Activated T-cell treated with anti-CD3 and anti-CD28 coated beads for 24 hours (primary cell): ENCODE data around the gene CMYA5.
"Not testable (repeated sequence)": the region's sequence is repeated elsewhere in the genome, so short reads cannot be mapped to it uniquely, and the experiment has no call there.

Source experiments
- DNase-seq: peaks from one replicate; pipeline ENCODE4 v3.0.0-alpha.2; 2020; ENCODE audit warnings: low read depth

Gene CMYA5

DNA sequence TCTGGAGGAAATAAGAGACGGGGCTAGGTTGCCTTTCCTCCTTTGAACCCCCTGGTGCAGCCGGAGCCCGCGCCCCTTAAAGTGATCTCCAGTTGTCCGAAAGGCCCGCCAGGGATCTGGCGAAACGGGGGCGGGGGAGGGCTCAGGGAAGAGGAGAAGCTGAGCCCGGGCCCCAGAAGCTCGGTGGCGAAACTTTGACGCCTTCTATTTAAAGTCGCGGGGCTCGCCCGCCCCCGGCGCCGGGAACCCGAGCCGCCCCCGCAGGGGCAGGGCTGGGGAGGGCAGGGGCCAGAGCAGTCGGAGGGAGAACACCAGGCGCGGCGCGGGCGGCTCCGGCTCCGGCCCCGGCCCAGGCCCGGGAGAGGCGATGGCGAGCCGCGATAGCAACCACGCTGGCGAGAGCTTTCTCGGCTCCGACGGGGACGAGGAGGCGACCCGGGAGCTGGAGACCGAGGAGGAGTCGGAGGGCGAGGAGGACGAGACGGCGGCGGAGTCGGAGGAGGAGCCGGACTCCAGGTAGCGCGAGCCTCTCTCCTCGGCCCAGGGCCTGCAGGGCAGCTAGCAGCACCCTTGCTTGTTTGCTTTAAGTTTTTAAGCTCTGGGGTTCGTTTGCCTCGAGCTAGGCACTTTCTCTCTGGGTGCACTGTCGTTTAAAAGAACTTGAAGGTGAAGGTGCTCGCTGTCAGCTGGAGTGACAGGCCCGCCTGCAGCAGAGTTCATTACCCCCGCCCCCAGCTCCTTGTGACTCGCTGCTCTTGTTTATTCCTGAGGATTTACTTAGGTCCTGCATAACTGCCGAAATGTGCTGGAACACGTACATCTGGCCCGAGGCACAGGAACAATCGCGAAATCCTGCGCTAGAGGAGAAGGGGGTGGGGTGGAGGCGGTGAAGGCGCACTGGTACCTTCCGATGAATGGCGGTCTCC, at the start of gene CMYA5:
Gene CMYA5 (plus strand): TSS at position 296 of the 926 bp plus-strand sequence. CDS start 72 bp downstream, at position 368.
- no peak for DNase-seq

DNA sequence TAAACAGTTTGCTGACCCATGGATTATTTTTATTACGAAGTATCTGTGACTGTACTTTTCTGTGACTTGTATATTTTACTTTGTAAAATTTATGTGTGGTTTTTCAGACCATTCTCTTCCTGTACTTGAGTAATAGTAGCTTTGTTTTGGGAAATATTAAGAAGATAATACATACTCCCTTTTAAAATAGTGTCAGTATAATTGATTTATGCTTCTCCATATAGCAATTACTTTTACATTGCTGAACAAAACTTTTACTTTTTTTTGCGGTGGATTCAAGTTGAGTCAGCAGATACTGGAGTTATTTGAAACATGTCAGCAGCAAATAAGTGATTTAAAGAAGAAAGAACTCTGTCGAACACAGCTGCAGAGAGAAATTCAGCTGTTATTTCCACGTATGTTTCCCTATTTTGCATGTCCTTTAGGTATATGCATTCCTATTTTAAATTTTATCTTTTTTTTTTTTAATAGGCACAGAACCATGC, 49.0 kb upstream of the CMYA5 start:
- DNase-seq: no peak

DNA sequence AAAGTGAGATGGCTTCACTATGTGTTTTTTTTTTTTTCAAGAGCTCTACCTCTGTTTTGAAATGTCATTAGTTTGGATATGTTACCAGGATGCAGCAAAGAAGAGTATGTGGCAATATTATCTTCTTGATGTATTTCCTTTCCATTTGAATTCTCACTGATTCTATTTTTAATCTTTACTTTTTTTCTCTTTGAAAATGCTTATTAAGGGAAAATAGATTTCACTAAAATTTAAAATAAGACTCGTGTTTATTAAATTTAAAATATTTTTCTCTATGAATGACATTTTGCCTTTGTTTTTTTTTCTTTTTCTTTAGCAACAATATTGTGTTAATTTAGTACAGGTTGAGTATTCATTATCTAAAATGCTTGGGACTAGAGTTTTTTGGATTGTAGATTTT, 48.2 kb upstream of the CMYA5 start:
- DNase-seq: no peak

DNA sequence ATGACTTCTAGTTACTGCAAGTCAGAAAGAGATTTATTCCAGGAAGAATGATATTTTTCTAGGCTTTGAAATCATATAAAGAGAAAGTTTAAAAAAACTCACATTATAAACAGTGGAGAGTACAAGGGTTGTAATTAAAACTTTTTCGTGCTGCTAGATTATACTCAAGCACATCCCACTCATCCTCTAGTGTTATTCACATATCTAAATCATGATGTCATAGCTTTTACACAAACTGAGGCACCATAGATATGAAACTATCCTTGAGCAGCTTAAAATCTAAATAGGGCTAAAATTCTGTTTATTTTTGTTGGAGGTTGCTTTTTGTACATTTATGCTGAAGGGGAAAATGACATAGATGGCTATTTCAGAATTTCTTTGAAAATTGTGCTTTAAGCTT, 47.4 kb upstream of the CMYA5 start:
- DNase-seq: no peak

DNA sequence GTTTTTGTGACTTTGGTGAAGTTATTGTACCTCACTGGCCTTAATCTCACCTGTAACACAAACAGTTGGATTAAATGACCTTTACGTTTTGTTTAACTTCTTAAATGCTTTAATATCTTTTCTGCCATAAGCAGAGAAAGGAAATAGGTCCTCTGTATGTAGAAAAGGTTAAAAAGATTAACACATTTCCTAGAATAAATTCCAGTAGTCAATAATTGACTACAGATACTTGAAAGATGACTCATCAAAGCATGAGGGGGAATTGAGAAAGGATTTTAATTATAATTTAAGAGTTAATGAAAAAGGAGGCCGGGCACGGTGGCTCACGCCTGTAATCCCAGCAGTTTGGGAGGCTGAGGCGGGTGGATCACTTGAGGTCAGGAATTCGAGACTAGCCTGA, 35.8 kb upstream of the CMYA5 start:
- DNase-seq: no peak

DNA sequence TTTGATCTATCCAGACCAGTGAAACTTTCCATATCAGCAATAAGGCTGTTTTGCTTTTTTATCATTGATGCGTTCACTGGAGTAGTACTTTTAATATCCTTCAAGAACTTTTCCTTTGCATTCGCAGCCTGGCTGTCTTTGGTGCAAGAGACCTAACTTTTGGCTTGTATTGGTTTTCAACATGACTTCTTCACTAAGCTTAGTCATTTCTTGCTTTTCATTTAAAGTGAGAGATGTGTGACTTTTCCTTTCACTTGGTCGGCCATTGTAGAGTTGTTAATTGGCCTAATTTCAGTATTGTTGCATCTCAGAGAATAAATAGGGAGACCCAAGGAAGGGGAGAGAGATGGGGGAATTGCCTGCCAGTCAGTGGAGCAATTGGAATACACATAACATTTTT, 26.4 kb upstream of the CMYA5 start:
- DNase-seq: no peak

DNA sequence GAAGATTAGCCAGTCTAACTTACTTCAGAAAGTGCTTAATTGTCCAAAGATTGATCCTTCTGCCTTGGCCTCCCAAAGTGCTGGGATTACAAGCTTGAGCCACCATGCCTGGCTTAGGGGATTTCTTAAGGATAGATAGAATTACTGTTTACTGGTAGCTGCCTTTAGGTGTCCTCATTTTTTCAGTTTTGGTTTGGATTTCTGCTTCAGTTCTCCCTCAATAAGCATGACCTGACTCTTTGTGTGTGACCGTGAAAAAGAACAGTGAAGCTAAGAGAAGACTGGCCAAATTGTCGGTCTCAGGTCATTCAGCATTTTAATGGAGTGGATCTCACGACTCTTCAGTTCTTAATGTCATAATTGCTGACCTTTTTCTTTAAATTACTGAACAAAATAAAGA, 22.9 kb upstream of the CMYA5 start:
- no peak for DNase-seq

DNA sequence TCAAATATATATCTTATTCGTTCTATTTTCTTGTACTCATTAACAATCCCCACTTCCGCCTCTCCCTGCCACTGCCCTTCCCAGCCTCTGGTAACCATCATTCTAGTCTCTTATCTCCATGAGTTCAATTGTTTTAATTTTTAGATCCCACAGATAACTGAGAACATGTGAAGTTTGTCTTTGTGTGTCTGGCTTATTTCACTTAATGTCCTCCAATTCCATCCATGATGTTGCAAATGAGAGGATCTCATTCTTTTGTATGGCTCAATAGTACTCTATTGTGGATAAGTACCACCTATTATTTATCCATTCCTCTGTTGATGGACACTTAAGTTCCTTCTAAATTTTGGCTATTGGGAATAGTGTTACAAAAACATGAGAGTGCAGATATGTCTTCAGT, 17.2 kb upstream of the CMYA5 start:
- no peak for DNase-seq

DNA sequence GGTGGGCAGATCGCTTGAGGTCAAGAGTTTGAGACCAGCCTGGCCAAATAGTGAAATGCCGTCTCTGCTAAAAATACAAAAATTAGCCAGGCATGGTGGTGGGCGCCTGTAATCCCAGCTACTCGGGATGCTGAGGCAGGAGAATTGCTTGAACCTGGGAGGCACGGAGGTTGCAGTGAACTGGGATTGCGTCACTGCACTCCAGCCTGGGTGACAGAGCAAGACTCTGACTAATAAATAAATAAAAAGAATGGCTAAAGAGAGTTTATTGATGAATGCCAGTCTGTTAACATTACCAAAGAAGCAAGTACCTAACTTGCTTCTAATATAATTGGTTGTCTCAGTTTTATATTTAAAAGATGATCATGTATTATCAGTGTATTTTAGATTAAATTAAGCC, 13.3 kb upstream of the CMYA5 start:
- DNase-seq: not testable (repeated sequence)

DNA sequence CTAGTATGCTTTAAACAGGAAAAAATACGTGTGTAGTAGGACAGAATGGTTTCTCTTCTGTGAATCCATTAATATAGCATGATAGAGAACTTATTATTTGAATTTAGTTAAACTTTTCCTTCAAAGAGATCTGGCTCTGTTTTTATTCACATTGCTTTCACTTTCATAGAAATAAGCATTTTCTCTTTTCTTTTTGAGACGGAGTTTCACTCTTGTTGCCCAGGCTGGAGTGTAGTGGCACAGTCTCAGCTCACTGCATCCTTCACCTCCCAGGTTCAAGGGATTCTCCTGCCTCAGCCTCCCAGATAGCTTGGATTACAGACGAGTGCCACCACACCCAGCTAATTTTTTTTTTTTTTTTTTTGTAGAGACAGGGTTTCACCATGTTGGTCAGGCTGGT, 7.5 kb upstream of the CMYA5 start:
- not testable (repeated sequence) for DNase-seq

DNA sequence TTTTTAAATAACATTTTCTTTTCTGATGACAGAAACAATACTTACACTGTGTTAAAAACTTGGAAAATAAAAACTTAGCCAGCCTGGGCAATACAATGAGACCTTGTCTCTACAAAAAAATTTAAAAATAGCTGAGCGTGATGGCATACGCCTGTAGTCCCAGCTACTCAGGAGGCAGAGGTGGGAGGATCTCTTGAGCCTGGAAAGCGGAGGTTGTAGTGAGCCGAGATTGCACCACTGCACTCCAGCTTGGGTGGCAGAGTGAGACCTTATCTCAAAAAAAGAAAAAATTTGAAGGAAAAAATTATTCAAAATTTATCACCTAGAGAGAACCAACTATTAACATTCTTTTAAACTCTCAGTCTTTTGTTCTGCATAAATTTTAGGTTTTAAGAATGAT, 4.9 kb upstream of the CMYA5 start:
- DNase-seq: no peak

DNA sequence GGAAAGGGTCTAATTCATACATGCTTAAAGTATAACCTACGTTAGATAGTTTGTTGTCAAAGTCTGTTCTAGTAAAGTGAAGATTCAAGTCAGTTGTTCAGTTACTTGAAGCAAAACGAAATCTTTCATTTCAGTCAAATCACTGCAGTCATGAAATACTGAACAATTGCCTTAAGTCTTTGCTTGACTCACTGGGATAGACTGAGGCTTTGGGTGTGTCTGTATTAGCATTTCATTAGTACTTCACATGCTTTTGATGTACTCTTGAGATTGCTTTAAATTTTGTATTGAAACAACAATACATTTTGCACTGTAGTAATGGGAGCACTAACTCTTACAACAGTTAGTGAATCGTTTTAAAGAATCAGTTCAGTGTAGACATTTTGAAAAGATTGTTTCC, 4.0 kb upstream of the CMYA5 start:
- DNase-seq: no peak

DNA sequence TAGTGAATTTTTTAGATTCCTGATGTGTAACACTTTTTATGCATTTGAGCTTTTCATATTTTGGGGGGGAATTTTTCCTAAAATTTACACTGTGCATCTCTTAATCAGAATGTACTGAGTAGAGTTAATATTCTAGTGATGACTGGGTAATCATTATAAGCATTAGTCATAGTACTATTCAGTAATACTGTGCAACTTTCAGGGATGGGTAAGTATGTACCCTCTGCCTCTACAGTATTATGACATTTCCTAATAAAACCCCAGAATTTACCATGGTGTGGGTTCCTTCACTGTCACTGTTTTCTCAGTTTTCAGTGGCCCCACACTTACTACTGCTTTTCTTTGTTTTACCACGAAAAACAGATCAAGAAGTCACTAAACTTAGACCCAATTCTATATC, 2.8 kb upstream of the CMYA5 start:
- DNase-seq: no peak

DNA sequence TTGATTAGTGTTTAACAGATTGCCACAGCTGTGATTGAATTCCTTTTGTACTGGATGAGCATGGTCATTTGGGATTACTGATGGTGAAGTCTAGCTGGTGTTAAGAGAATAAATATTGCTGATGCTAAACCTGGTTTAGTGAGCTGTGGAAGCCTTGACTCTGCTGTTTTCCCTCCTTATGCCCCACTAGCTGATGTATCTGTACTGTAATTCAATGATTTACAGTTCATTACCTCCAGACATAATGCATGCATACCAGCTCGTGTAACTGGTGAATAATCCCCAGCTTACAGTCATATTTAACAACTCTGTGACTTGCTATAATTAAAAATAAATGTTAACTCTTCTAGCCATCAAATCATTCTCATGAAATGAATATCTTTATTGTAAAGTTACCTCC, 1.7 kb upstream of the CMYA5 start:
- DNase-seq: no peak

DNA sequence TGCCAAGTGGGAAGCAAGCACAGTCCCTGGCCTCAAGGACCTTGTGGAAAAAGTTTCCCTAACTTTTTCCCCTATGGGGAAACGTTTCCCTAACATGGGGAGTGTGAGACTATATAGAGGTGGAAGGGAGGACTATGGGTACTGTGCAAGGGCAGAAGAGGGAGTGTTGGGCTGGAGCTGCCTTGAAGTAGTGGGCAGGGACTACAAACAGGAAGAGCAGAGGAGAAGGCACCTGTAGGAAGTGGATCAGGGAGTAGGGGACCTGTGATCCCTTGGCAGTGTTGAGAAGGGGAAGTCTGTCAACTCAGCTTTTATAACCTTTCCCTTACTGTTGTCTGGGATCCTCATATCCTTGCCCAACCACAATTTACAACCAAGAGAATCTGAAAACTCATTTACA, 1.4 kb downstream of the CMYA5 start:
- no peak for DNase-seq

DNA sequence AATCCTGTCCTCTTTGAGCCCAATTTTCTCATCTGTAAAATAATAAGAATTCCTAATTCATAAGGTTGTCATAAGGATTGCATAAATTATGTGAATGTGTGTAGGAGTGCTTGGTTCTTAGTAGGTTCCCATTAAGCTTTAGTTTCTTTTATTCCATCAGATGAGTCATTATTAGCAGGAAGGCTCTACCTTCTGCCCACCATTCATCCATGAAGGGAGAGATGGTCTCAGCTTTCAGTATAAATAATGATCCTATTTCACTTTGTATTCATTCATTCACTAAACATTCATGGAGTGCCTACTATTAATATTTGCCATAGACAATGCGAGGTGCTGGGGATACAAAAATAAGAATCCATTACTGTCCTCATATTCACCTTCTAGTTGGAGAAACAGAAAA, 3.0 kb downstream of the CMYA5 start:
- DNase-seq: no peak

DNA sequence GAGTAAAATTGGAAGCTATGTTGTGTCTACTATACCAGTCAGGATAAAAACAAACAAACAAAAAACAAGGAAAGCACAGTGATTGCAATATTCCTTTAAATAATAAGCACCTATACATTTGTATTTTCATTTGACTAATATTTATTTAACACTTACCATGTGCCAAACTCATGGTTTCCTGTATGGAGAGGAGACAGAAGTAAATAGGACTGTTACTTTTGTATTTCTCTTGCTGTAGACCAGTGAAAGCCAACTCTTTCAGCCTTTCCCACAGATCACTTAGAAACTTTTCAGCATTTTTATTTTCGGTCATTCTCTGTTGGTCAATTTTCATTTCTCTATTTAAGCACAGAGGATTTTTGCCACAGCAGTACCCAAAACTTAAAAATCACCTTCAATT, 4.5 kb downstream of the CMYA5 start:
- no peak for DNase-seq

DNA sequence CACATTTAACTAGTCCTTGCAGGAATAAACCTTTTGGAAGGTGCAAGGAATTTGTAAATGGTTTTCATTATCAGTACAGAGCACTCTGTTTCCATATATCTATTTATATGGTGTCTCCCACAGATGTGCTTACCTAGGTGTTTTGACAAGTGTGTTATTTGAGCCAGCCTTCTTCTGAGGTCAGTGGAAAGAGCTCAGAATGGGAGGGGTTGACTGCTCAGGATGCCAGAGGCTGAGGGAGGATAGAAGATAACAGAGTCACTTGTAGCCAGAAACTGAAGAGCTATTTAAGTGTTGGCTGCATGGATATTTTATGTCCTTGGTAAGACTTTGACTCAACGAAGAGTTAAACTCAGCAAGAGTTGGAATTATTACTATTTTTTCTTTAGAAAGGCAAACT, 5.0 kb downstream of the CMYA5 start:
- DNase-seq: no peak

DNA sequence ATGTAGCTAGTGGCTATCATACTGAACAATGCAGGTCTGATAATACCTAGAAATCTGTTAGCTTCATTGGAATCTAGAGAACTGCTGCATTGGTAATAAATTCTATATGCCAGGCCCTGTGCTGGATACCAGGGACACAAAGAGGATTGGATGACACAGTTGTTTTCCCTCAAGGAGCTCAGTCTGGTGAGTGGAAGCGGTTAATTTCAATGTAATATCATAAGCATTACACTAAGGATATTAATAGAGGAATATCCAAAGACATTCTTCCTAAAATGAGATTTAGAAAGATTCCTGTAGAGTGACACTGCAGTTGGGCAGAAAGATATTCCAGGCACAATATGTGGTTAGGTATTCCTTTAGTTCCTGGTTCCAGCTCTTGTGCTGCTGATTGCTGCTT, 5.9 kb downstream of the CMYA5 start:
- DNase-seq: no peak

DNA sequence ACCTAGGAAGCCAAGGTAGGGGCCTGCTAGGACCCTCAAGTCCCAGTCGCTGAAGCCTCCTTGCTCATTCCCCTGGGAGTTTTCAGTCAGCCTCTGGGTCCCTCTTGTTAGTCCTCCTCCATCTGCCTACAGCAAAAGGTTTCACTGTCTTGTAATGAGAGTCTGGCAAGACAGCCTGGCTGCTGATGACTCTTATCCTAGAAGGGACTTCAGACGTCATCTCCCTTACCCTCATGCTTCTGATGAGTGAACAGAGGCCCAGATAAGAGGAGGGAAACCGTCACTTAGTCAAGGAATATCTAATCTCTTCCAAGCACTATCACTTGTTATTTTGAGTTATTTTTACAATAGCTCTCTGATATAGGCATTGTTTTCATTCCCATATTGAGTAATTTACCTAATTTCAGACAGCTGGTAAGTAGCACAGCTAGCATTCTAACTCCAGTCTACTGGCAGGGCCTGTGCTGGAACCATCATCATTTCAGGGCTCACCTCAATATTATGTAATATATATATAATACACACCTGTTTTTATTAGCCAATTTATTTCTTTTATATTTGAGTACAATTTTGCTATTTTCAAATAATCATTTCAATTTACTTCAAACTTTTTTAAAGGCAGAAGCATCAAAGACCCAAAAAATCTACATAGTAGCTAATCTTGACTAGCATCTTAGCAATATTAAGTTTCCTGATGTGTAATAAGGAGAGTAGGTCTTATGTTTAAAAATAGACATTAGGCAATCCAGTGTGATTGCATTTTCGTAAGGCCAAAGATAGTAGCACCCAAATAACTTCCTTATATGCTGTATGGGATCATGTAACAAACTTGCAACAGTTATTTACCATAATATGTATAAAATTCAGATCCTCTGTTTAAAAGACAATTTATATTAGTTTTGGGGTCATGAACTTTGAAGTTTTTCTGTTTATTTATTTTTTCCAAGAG, 7.9 kb downstream of the CMYA5 start:
- DNase-seq: no peak

DNA sequence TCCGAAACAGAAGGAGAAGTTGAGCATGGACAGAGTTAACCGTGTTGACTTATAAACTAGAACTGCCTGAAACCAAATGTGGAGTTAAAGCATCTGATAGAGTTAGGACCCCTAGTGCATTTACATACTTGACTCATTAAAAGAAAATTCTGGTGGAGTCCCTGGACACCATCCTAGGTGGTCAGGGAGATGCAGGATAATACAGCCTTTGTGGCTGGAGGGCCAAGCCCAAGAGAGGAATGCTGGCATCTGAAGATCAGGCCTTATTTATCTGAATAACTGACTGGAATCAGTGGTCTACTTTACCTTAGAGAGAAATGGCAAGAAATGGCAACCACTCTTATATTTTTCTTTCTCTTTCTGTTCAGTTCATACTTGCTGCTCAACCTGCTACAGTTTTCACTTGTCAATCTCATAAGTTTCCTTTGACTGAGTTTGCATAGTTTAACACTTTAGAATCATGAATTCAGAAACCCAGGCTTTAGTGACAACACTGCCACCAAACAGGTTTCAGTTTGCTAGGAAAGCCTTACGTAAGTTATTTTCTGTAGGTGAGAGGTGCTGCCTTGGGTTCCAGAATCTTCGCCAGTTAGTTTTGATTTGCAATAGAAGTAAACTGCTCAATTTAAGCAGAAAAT, 10.2 kb downstream of the CMYA5 start:
- DNase-seq: no peak

DNA sequence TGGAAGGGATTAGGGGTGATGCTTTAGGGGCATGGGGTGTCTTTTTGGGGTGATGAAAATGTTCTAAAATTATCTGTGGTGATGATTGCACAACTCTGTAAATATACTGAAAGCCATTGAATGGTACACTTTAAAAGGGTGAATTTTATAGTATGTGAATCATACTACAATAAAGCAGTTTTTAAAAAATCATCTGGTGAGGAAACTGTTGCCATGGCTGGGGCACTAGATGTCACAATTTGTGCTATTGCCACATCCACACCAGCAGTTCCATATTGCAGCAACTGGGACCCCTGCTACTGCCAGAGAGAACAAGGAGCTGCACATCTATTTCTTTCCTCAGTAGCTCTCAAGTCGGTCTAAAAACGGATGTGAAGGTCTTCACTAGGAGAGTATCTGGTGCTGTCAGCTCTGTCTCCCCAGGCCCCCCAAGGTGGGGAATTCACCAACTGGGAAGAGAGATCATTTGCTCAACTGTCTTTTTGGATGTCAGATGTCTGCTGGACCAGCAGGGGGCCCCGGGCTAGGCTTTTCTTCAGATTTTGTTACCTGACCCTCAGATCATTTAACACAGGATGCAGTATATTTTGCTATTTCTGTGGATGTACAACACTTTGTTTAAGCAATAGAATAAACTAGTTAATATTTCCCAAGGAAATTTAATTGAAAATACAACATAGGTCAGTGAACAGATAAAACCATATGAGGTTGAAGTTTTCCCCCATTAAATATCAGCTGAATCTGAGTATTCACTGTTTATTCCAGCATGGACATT, 13.2 kb downstream of the CMYA5 start:
- peak; percentile 5 for DNase-seq
